ENCODE results near the gene CTSV.
"Not testable (repeated sequence)": the region's sequence is repeated elsewhere in the genome, so short reads cannot be mapped to it uniquely, and the experiment has no call there.

Gene CTSV

GRCh38 chr9:97038611-97039513 lies at the start of gene CTSV:
TSS of gene CTSV (minus strand) at chr9:97039142. CDS start at chr9:97038043, 1,099 bp downstream.
- TF ChIP-seq CTCF (IDR thresholded peaks at IDR 0.05; ENCODE audit: control insufficient read depth, extremely low read depth, insufficient read depth) = no peak
- peak within 1 kb of the TSS; percentile 70 for H3K4me3 ChIP-seq (ENCODE audit: low read depth, low read length)
- DNase-seq (ENCODE audit: low read depth) = peak; percentile 59

GRCh38 chr9:97087668-97088215 lies 48.8 kb upstream of the CTSV start:
- DNase-seq (ENCODE audit: low read depth); H3K4me3 ChIP-seq (ENCODE audit: low read depth, low read length): not testable (repeated sequence)

- H3K4me3 ChIP-seq (ENCODE audit: low read depth, low read length); DNase-seq (ENCODE audit: low read depth): not testable (repeated sequence)
Measured at GRCh38 chr9:97084562-97084991, 45.6 kb upstream of the CTSV start.

- DNase-seq (ENCODE audit: low read depth) = no peak
- no peak overlapping the region for H3K4me3 ChIP-seq (ENCODE audit: low read depth, low read length)
- TF ChIP-seq CTCF (IDR thresholded peaks at IDR 0.05; ENCODE audit: control insufficient read depth, extremely low read depth, insufficient read depth) = no peak
Measured at GRCh38 chr9:97078362-97078761, 39.4 kb upstream of the CTSV start.

- DNase-seq (ENCODE audit: low read depth) = no peak
- H3K4me3 ChIP-seq (ENCODE audit: low read depth, low read length) = no peak overlapping the region
- no peak for TF ChIP-seq CTCF (IDR thresholded peaks at IDR 0.05; ENCODE audit: control insufficient read depth, extremely low read depth, insufficient read depth)
Measured at GRCh38 chr9:97077452-97078295, 38.7 kb upstream of the CTSV start.

- not testable (repeated sequence) for H3K4me3 ChIP-seq (ENCODE audit: low read depth, low read length); DNase-seq (ENCODE audit: low read depth)
Measured at GRCh38 chr9:97076731-97077451, 37.9 kb upstream of the CTSV start.

- TF ChIP-seq CTCF (IDR thresholded peaks at IDR 0.05; ENCODE audit: control insufficient read depth, extremely low read depth, insufficient read depth) = no peak
- H3K4me3 ChIP-seq (ENCODE audit: low read depth, low read length) = no peak overlapping the region
- DNase-seq (ENCODE audit: low read depth) = no peak
Measured at GRCh38 chr9:97076238-97076637, 37.3 kb upstream of the CTSV start.
